Activated naive CD4-positive, alpha-beta T cell treated with anti-CD3 and anti-CD28 coated beads for 36 hours (primary cell): ENCODE results near the gene CUBN. TPM values are rescaled to one million over a fixed set of nuclear protein-coding genes. Genes with fewer than 3 reads are reported as not detected.

ENCODE experiments used
- CTCF ChIA-PET: fragments of 350-600 bp; sonication (Branson Sonifier 250); formaldehyde crosslinking; loops from one replicate; lab custom pipeline; 2021; ENCODE audit warnings: antibody characterized with exemption; lab: Charles Lee
- DNase-seq: peaks from one replicate; pipeline ENCODE4 v3.0.0-alpha.2; 2020
- H3K27ac Mint-ChIP-seq: one replicate; pipeline ENCODE4 v1.8.0; 2021; ENCODE audit warnings: mild to moderate bottlenecking, mixed read lengths
- H3K27me3 Mint-ChIP-seq: one replicate; pipeline ENCODE4 v1.8.0; 2021; ENCODE audit warnings: low read depth, mixed read lengths
- H3K36me3 Mint-ChIP-seq: one replicate; pipeline ENCODE4 v1.8.0; 2021; ENCODE audit warnings: low read depth, mixed read lengths
- H3K4me1 Mint-ChIP-seq: one replicate; pipeline ENCODE4 v1.8.0; 2021; ENCODE audit warnings: low read depth, mixed read lengths
- H3K4me3 Mint-ChIP-seq: one replicate; pipeline ENCODE4 v1.8.0; 2021; ENCODE audit warnings: mild to moderate bottlenecking, moderate library complexity, mixed read lengths
- H3K9me3 Mint-ChIP-seq: one replicate; pipeline ENCODE4 v1.8.0; 2021; ENCODE audit warnings: mixed read lengths
- intact Hi-C: fragments of 100-400 bp; cut with micrococcal nuclease; formaldehyde crosslinking; loops from one replicate; pipeline ENCODE4 v1.15.1; 2023
- total RNA-seq, 2 experiments: library from RNA; stranded (reverse); gene quantifications; one replicate each; pipeline ENCODE4 v1.2.3, GENCODE V29; 2021

CUBN gene
- total RNA-seq, 2 experiments from 2014 or later = 0.37 to 0.41 TPM

DNA sequence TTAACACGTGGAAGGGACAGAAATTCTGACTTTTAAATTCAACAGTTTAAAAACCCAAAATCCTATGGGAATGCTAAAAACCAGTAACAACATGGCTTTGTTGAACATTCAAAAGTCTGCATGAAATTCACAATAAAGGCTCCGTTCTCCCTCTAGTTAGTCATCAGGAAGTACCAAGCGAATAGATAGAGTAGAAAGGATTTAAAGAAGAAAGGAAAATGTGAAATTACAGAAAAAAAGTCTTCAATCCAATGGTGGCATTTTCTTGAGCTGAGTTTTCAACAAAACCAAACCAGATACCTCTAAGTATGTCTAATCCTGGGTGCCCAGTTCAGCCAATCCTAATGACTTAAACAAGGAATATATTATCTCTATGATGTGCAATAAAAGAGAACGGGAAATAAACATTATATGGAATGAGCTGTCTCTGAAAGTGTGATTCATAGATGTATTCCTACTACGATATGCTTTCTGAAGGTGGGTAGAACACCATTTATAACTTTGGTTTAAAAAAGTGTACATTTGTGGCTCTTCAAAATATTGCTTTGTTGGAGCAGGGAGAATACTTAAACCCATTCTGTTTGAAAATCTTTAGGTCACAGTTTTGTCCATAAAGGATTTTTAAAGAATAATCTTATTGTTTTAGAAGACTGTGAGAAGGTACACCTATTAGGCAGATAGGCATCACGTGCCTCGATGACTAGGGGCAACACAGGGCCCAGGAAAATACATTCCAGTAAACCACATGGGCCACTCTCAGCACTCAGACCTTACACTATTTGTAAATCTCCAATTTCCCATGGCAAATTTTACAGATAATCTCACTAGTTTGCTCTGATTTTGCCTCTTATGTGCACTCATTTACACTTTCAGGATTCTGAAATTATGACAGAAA lies 87.7 kb downstream of the CUBN start:
- Mint-ChIP-seq H3K4me1 (peaks cover 2% of the 10 kb centered on the region), H3K27ac (no peak overlapping the region), H3K9me3 (no peaks in the 10 kb centered on the region), H3K4me3 (no peak overlapping the region), H3K36me3 (peaks cover 6% of the 10 kb centered on the region), H3K27me3 (no peaks in the 10 kb centered on the region)
- intact Hi-C loops = no loop called here
- CTCF ChIA-PET = no interaction called here
- no peak for DNase-seq

DNA sequence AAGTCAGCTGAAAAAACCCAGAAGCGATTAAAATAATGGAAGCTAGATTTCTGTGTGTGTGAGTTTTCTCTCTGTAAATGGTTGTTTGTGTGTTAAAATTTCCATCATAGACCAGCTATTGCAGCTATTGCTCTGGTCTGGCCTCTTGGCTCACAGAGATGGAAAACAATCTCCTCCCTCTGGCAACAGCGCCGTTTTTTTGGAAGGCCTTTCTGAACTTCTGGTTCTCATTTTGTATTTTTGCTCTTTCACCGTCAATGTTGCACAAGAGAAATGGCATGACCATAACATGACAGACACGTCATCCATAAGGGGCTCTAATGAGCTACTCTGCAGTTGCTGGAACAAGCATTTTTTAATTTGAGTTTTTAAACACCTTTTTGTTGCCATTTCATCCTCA lies 91.0 kb downstream of the CUBN start:
- Mint-ChIP-seq H3K27me3 (no peaks in the 10 kb centered on the region), H3K27ac (no peak overlapping the region), H3K36me3 (peaks cover 4% of the 10 kb centered on the region), H3K4me1 (peaks cover 6% of the 10 kb centered on the region), H3K4me3 (no peak overlapping the region), H3K9me3 (no peaks in the 10 kb centered on the region)
- DNase-seq = no peak
- intact Hi-C loops = no loop called here
- CTCF ChIA-PET = no interaction called here

DNA sequence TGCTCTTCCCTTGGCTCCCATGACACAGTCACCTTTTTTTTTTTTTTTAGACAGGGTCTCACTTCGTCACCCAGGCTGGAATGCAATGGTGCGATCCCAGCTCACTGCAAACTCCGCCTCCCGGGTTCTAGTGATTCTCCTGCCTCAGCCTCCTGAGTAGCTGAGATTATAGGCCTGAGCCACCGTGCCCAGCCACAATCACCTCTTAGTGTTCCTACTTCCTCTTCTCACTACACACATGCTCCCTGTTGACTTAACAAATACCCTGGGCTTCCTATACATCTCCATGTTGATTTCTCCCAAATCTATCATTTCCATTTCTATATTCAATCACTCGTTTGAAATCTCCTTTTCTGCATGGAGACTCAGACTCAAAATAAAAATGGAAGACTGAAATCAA lies 91.7 kb downstream of the CUBN start:
- no peak overlapping the region for H3K27ac Mint-ChIP-seq
- no peak for DNase-seq
- no peak overlapping the region for H3K4me3 Mint-ChIP-seq
- CTCF ChIA-PET = no interaction called here
- H3K4me1 Mint-ChIP-seq = peaks cover 14% of the 10 kb centered on the region
- peaks cover 4% of the 10 kb centered on the region for H3K36me3 Mint-ChIP-seq
- H3K9me3 Mint-ChIP-seq = no peaks in the 10 kb centered on the region
- intact Hi-C loops = no loop called here
- H3K27me3 Mint-ChIP-seq = no peaks in the 10 kb centered on the region

- Mint-ChIP-seq H3K4me3 (no peak overlapping the region), H3K27ac (no peak overlapping the region), H3K9me3 (no peaks in the 10 kb centered on the region), H3K36me3 (peaks cover 4% of the 10 kb centered on the region), H3K4me1 (peaks cover 24% of the 10 kb centered on the region), H3K27me3 (no peaks in the 10 kb centered on the region)
- CTCF ChIA-PET = no interaction called here
- intact Hi-C loops = no loop called here
- no peak for DNase-seq
Measured at GRCh38 chr10:17035446-17035845, 94.2 kb downstream of the CUBN start.

- no peak for DNase-seq
- intact Hi-C loops = no loop called here
- Mint-ChIP-seq H3K4me3 (no peak overlapping the region), H3K36me3 (peaks cover under 1% of the 10 kb centered on the region), H3K9me3 (no peaks in the 10 kb centered on the region), H3K27me3 (no peaks in the 10 kb centered on the region), H3K27ac (no peak overlapping the region), H3K4me1 (peaks cover 38% of the 10 kb centered on the region)
- CTCF ChIA-PET = no interaction called here
Measured at GRCh38 chr10:17033529-17034260, 95.9 kb downstream of the CUBN start.

- Mint-ChIP-seq H3K36me3 (no peaks in the 10 kb centered on the region), H3K27me3 (no peaks in the 10 kb centered on the region), H3K4me1 (peaks cover 52% of the 10 kb centered on the region), H3K4me3 (no peak overlapping the region), H3K27ac (no peak overlapping the region), H3K9me3 (no peaks in the 10 kb centered on the region)
- intact Hi-C loops = loop anchor here (2.0 kb wide), 1 partner anchor 29 kb away; no protein-coding TSS in a partner anchor
- no peak for DNase-seq
- CTCF ChIA-PET = no interaction called here
Measured at GRCh38 chr10:17031637-17032635, 97.7 kb downstream of the CUBN start.

- H3K27ac Mint-ChIP-seq = peak overlapping the region; percentile 83
- H3K27me3 Mint-ChIP-seq = no peaks in the 10 kb centered on the region
- intact Hi-C loops = loop anchor here (1.0 to 5.0 kb wide), 8 partner anchors 31 to 1907 kb away; partner anchors contain the start of gene VIM
- DNase-seq = peak; percentile 94
- H3K36me3 Mint-ChIP-seq = no peaks in the 10 kb centered on the region
- peaks cover 69% of the 10 kb centered on the region for H3K4me1 Mint-ChIP-seq
- CTCF ChIA-PET = no interaction called here
- H3K9me3 Mint-ChIP-seq = no peaks in the 10 kb centered on the region
- H3K4me3 Mint-ChIP-seq = peak overlapping the region; percentile 61
Measured at GRCh38 chr10:17029581-17030271, 99.9 kb downstream of the CUBN start.

DNA sequence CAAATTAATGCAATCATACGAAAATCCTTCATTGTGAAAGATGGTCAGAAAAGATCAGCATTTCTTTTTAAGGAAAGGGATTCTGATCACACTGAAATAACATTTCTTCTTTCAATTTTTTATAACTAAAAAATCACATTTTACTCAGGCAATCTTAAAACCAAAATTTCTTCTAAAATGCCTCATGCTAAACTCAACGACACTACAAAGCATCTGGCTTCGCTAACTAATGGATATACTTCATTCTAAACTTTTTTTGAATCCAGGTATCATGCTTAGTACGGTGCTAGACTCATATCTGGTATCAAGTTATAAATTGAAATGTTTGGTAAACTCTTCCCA lies 100.4 kb downstream of the CUBN start:
- peak overlapping the region; percentile 83 for H3K27ac Mint-ChIP-seq
- intact Hi-C loops = loop anchor here (1.0 to 5.0 kb wide), 7 partner anchors 187 to 1907 kb away; partner anchors contain the start of gene VIM
- CTCF ChIA-PET = no interaction called here
- peaks cover 73% of the 10 kb centered on the region for H3K4me1 Mint-ChIP-seq
- no peaks in the 10 kb centered on the region for H3K27me3 Mint-ChIP-seq
- DNase-seq = no peak
- H3K9me3 Mint-ChIP-seq = no peaks in the 10 kb centered on the region
- H3K36me3 Mint-ChIP-seq = no peaks in the 10 kb centered on the region
- peak overlapping the region; percentile 61 for H3K4me3 Mint-ChIP-seq

- Mint-ChIP-seq H3K4me3 (peak overlapping the region; percentile 39), H3K27me3 (no peaks in the 10 kb centered on the region), H3K27ac (peak overlapping the region; percentile 83), H3K9me3 (no peaks in the 10 kb centered on the region), H3K36me3 (no peaks in the 10 kb centered on the region), H3K4me1 (peaks cover 74% of the 10 kb centered on the region)
- DNase-seq = no peak
- intact Hi-C loops = loop anchor here (1.0 to 5.0 kb wide), 7 partner anchors 186 to 1906 kb away; partner anchors contain the start of gene VIM
- CTCF ChIA-PET = no interaction called here
Measured at GRCh38 chr10:17028798-17029197, 100.8 kb downstream of the CUBN start.

DNA sequence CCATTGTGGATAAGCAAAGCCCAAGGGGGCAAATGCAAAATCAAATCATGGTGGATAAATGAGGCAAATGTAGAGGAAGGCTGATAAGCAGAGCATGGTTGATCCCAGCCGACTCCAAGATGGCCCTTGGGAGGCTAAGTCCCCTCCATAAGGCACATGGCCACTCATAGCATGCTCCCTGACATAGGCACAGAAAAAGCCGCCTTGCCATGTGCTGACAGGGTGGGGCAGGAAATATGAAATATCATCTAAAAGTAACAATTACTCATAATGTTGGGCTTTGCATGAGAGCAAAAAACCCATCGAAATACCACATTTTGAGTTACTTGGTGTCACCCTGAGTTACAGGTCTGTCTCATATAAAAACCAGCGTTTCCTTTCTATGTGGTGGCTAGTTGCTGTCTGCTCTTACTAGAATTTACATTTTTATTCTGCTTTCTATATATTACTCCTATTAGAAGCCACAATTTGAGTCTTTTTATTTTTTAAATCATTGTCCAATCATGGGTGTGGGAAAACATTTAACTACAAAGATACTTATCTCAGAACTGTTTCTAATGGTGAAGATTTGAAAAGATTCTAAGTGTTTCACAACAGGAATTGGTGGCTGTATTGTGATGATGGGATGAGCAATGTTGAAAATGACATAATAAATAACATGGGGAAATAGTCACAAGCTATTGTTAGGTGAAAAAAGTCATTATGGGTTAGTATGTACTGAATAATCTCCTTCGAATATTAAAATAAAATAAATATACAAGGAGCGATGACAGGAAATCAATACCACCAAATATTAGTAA lies 102.7 kb downstream of the CUBN start:
- Mint-ChIP-seq H3K4me1 (peaks cover 75% of the 10 kb centered on the region), H3K4me3 (peak overlapping the region; percentile 18), H3K36me3 (no peaks in the 10 kb centered on the region), H3K9me3 (no peaks in the 10 kb centered on the region), H3K27me3 (peaks cover 2% of the 10 kb centered on the region), H3K27ac (peak overlapping the region; percentile 86)
- CTCF ChIA-PET = interaction anchor here (1.1 kb wide), 1 partner anchor 39 kb away, joined by 3 read pairs; no protein-coding TSS in a partner anchor
- peak; percentile 84 for DNase-seq
- intact Hi-C loops = loop anchor here (5.0 kb wide), 5 partner anchors 185 to 1905 kb away; no protein-coding TSS in a partner anchor
